Muscle layer of duodenum (tissue), 2 donors: ENCODE measurements around the gene UBASH3A.

Source experiments
- H3K27ac ChIP-seq: one replicate; pipeline ENCODE4 v1.7.0; 2013; ENCODE audit warnings: mild to moderate bottlenecking, low read length
- H3K27me3 ChIP-seq: one replicate; pipeline ENCODE4 v1.7.0; 2013; ENCODE audit warnings: low read depth, mild to moderate bottlenecking, control low read depth, low read length
- H3K36me3 ChIP-seq, 2 donors: one replicate each; pipeline ENCODE4 v1.7.0; 2013; ENCODE audit warnings: low read length in 2 of 2, control low read depth in 1 of 2, mild to moderate bottlenecking in 1 of 2; ENCODE audit not compliant: insufficient read depth in 2 of 2, control insufficient read depth in 1 of 2
- H3K4me1 ChIP-seq, 2 donors: one replicate each; pipeline ENCODE4 v1.7.0; 2013; ENCODE audit warnings: low read length in 2 of 2, mild to moderate bottlenecking in 2 of 2, control low read depth in 1 of 2, moderate library complexity in 1 of 2; ENCODE audit not compliant: insufficient read depth in 2 of 2, control insufficient read depth in 1 of 2
- H3K4me3 ChIP-seq, 2 donors: one replicate each; pipeline ENCODE4 v1.7.0; 2013; ENCODE audit warnings: low read length in 2 of 2, low read depth in 1 of 2, mild to moderate bottlenecking in 1 of 2
- H3K9me3 ChIP-seq, 2 donors: one replicate each; pipeline ENCODE4 v1.7.0; 2013; ENCODE audit warnings: low read length in 2 of 2, control low read depth in 1 of 2, mild to moderate bottlenecking in 1 of 2; ENCODE audit not compliant: control insufficient read depth in 1 of 2
- donor health status: healthy.

UBASH3A gene

GRCh38 chr21:42392731-42393442 lies 10.8 kb upstream of the UBASH3A start:
- Histone ChIP-seq H3K27ac (no peak overlapping the region), H3K4me1 (no peaks in the 10 kb centered on the region), H3K4me3 (no peak overlapping the region)

GRCh38 chr21:42393443-42393950 lies 10.2 kb upstream of the UBASH3A start:
- H3K27ac ChIP-seq: no peak overlapping the region
- no peaks in the 10 kb centered on the region for H3K4me1 ChIP-seq
- H3K27me3 ChIP-seq: no peaks in the 10 kb centered on the region
- no peak overlapping the region for H3K4me3 ChIP-seq
- no peaks in the 10 kb centered on the region for H3K9me3 ChIP-seq
- H3K36me3 ChIP-seq: no peaks in the 10 kb centered on the region

More at GRCh38 chr21:42392731-42393442, 10.8 kb upstream of the UBASH3A start:
- H3K36me3 ChIP-seq: no peaks in the 10 kb centered on the region
- H3K27me3 ChIP-seq: no peaks in the 10 kb centered on the region
- H3K9me3 ChIP-seq: no peaks in the 10 kb centered on the region

- Histone ChIP-seq H3K36me3 (no peaks in the 10 kb centered on the region), H3K4me3 (no peak overlapping the region), H3K27ac (no peak overlapping the region), H3K27me3 (no peaks in the 10 kb centered on the region), H3K9me3 (no peaks in the 10 kb centered on the region), H3K4me1 (no peaks in the 10 kb centered on the region)
These were observed 8.4 kb upstream of the UBASH3A start for GRCh38 chr21:42395302-42395701.

GRCh38 chr21:42395905-42396651 lies 7.6 kb upstream of the UBASH3A start, which contains the start of gene TMPRSS3:
TSS of gene TMPRSS3 (minus strand) at chr21:42396052. CDS start at chr21:42395417, 635 bp downstream.
- Histone ChIP-seq H3K9me3 (no peaks in the 10 kb centered on the region), H3K4me1 (no peaks in the 10 kb centered on the region), H3K27ac (no peak within 1 kb of the TSS), H3K36me3 (no peaks in the 10 kb centered on the region), H3K4me3 (no peak within 1 kb of the TSS), H3K27me3 (no peaks in the 10 kb centered on the region)

GRCh38 chr21:42396799-42397745 lies 6.6 kb upstream of the UBASH3A start:
- H3K4me1 ChIP-seq: no peaks in the 10 kb centered on the region
- H3K36me3 ChIP-seq: no peaks in the 10 kb centered on the region
- H3K27ac ChIP-seq: no peak overlapping the region
- H3K4me3 ChIP-seq: no peak overlapping the region
- peaks cover 0 to 3% of the 10 kb centered on the region in 2 donors for H3K9me3 ChIP-seq
- H3K27me3 ChIP-seq: no peaks in the 10 kb centered on the region

GRCh38 chr21:42397746-42398394 lies 5.8 kb upstream of the UBASH3A start:
- Histone ChIP-seq H3K36me3 (no peaks in the 10 kb centered on the region), H3K9me3 (peaks cover 0 to 3% of the 10 kb centered on the region in 2 donors), H3K27me3 (no peaks in the 10 kb centered on the region), H3K4me3 (no peak overlapping the region), H3K27ac (no peak overlapping the region), H3K4me1 (no peaks in the 10 kb centered on the region)

- Histone ChIP-seq H3K36me3 (no peaks in the 10 kb centered on the region), H3K4me3 (no peak overlapping the region), H3K27me3 (no peaks in the 10 kb centered on the region), H3K9me3 (peaks cover 0 to 3% of the 10 kb centered on the region in 2 donors), H3K4me1 (no peaks in the 10 kb centered on the region), H3K27ac (no peak overlapping the region)
These were observed 5.2 kb upstream of the UBASH3A start for GRCh38 chr21:42398436-42399028.

- Histone ChIP-seq H3K9me3 (peaks cover 0 to 3% of the 10 kb centered on the region in 2 donors), H3K4me3 (no peak overlapping the region), H3K36me3 (no peaks in the 10 kb centered on the region), H3K27ac (no peak overlapping the region), H3K27me3 (no peaks in the 10 kb centered on the region), H3K4me1 (no peaks in the 10 kb centered on the region)
These were observed 3.2 kb upstream of the UBASH3A start for GRCh38 chr21:42400525-42400924.

GRCh38 chr21:42401154-42401553 lies 2.5 kb upstream of the UBASH3A start:
- Histone ChIP-seq H3K27ac (no peak overlapping the region), H3K27me3 (no peaks in the 10 kb centered on the region), H3K4me3 (no peak overlapping the region), H3K9me3 (peaks cover 0 to 3% of the 10 kb centered on the region in 2 donors), H3K4me1 (no peaks in the 10 kb centered on the region), H3K36me3 (no peaks in the 10 kb centered on the region)

- no peak overlapping the region for H3K27ac ChIP-seq
- no peak overlapping the region for H3K4me3 ChIP-seq
- H3K36me3 ChIP-seq: no peaks in the 10 kb centered on the region
- no peaks in the 10 kb centered on the region for H3K27me3 ChIP-seq
- no peaks in the 10 kb centered on the region for H3K4me1 ChIP-seq
- H3K9me3 ChIP-seq: peaks cover 0 to 3% of the 10 kb centered on the region in 2 donors
These were observed 1.9 kb upstream of the UBASH3A start for GRCh38 chr21:42401820-42402251.
